Activated T-helper 2 cell treated with anti-CD3 and anti-CD28 coated beads, Interferon-gamma antibody, Interleukin-2, Interleukin-4, amounts not matched to agents 10 μg/mL and 5 μg/mL and 100 μg/mL, durations not matched to agents 14 hours and 24 hours and 36 hours (primary cell): ENCODE results near the gene NR4A3. TPM values are rescaled to one million over a fixed set of nuclear protein-coding genes. Genes with fewer than 3 reads are reported as not detected.
"Not testable (repeated sequence)": the region's sequence is repeated elsewhere in the genome, so short reads cannot be mapped to it uniquely, and the experiment has no call there.

Source experiments
- DNase-seq: peaks from one replicate; pipeline ENCODE4 v3.0.0; 2021; ENCODE audit warnings: low spot score
- H3K27ac Mint-ChIP-seq: one replicate; pipeline ENCODE4 v1.8.0; 2021; ENCODE audit warnings: mixed read lengths
- H3K27me3 Mint-ChIP-seq: one replicate; pipeline ENCODE4 v1.8.0; 2021; ENCODE audit warnings: low read depth, mixed read lengths
- H3K36me3 Mint-ChIP-seq: one replicate; pipeline ENCODE4 v1.8.0; 2021; ENCODE audit warnings: low read depth, mixed read lengths
- H3K4me1 Mint-ChIP-seq: one replicate; pipeline ENCODE4 v1.8.0; 2021; ENCODE audit warnings: low read depth, mixed read lengths
- H3K4me3 Mint-ChIP-seq: one replicate; pipeline ENCODE4 v1.8.0; 2021; ENCODE audit warnings: low read depth, mild to moderate bottlenecking, moderate library complexity, mixed read lengths
- H3K9me3 Mint-ChIP-seq: one replicate; pipeline ENCODE4 v1.8.0; 2021; ENCODE audit warnings: mixed read lengths
- intact Hi-C: fragments of 100-400 bp; cut with micrococcal nuclease; formaldehyde crosslinking; loops from one replicate; pipeline ENCODE4 v1.15.1; 2023
- total RNA-seq: library from RNA; stranded (reverse); gene quantifications from 2 replicates; pipeline ENCODE4 v1.2.3, GENCODE V29; 2022

The NR4A3 gene
- total RNA-seq: 161 and 169 TPM in 2 replicates

GRCh38 chr9:99821396-99822108 lies at the start of gene NR4A3:
Gene NR4A3 (plus strand): TSS chr9:99821885. CDS start chr9:99828043, 6,158 bp downstream.
- peaks cover 39% of the 10 kb centered on the region for H3K4me1 Mint-ChIP-seq
- intact Hi-C loops: loop anchor here (2.0 to 10.0 kb wide), 13 partner anchors 51 to 764 kb away; partner anchors contain the start of genes ERP44, INVS, SEC61B and STX17
- no peaks in the 10 kb centered on the region for H3K9me3 Mint-ChIP-seq
- peak; percentile 87 for DNase-seq
- peaks cover 46% of the 10 kb centered on the region for H3K36me3 Mint-ChIP-seq
- peak within 1 kb of the TSS; percentile 100 for H3K4me3 Mint-ChIP-seq
- peak within 1 kb of the TSS; percentile 98 for H3K27ac Mint-ChIP-seq
- peaks cover 3% of the 10 kb centered on the region for H3K27me3 Mint-ChIP-seq

- no peaks in the 10 kb centered on the region for H3K36me3 Mint-ChIP-seq
- H3K9me3 Mint-ChIP-seq: no peaks in the 10 kb centered on the region
- peaks cover 30% of the 10 kb centered on the region for H3K27me3 Mint-ChIP-seq
- H3K4me1 Mint-ChIP-seq: peaks cover 6% of the 10 kb centered on the region
- DNase-seq: no peak
- no peak overlapping the region for H3K4me3 Mint-ChIP-seq
- intact Hi-C loops: no loop called here
- no peak overlapping the region for H3K27ac Mint-ChIP-seq
These were observed 48.1 kb upstream of the NR4A3 start for GRCh38 chr9:99773468-99774138.

- peaks cover 13% of the 10 kb centered on the region for H3K27me3 Mint-ChIP-seq
These were observed 43.4 kb upstream of the NR4A3 start for GRCh38 chr9:99778308-99778707.

GRCh38 chr9:99778836-99779235 lies 42.8 kb upstream of the NR4A3 start:
- no peaks in the 10 kb centered on the region for H3K36me3 Mint-ChIP-seq
- intact Hi-C loops: loop anchor here (2.0 to 5.0 kb wide), 2 partner anchors 32 to 57 kb away; no protein-coding TSS in a partner anchor
- H3K4me3 Mint-ChIP-seq: no peak overlapping the region
- H3K27me3 Mint-ChIP-seq: peaks cover 12% of the 10 kb centered on the region
- peaks cover 18% of the 10 kb centered on the region for H3K4me1 Mint-ChIP-seq
- DNase-seq: no peak
- H3K27ac Mint-ChIP-seq: peak overlapping the region; percentile 11
- no peaks in the 10 kb centered on the region for H3K9me3 Mint-ChIP-seq

More at GRCh38 chr9:99778308-99778707, 43.4 kb upstream of the NR4A3 start:
- H3K4me3 Mint-ChIP-seq: no peak overlapping the region
- no peaks in the 10 kb centered on the region for H3K9me3 Mint-ChIP-seq
- intact Hi-C loops: loop anchor here (2.0 to 5.0 kb wide), 2 partner anchors 32 to 56 kb away; no protein-coding TSS in a partner anchor
- no peaks in the 10 kb centered on the region for H3K36me3 Mint-ChIP-seq
- no peak for DNase-seq
- H3K4me1 Mint-ChIP-seq: peaks cover 16% of the 10 kb centered on the region
- no peak overlapping the region for H3K27ac Mint-ChIP-seq

GRCh38 chr9:99779277-99779676 lies 42.4 kb upstream of the NR4A3 start:
- no peak for DNase-seq
- H3K27ac Mint-ChIP-seq: no peak overlapping the region
- intact Hi-C loops: loop anchor here (2.0 to 5.0 kb wide), 2 partner anchors 32 to 57 kb away; no protein-coding TSS in a partner anchor

GRCh38 chr9:99782349-99782748 lies 39.3 kb upstream of the NR4A3 start:
- H3K4me3 Mint-ChIP-seq, H3K36me3 Mint-ChIP-seq, H3K9me3 Mint-ChIP-seq, intact Hi-C loops, H3K27ac Mint-ChIP-seq, DNase-seq: not testable (repeated sequence)
- H3K27me3 Mint-ChIP-seq: peaks cover 16% of the 10 kb centered on the region
- H3K4me1 Mint-ChIP-seq: peaks cover 18% of the 10 kb centered on the region

More at GRCh38 chr9:99779277-99779676, 42.4 kb upstream of the NR4A3 start:
- Mint-ChIP-seq H3K27me3 (peaks cover 9% of the 10 kb centered on the region), H3K4me3 (no peak overlapping the region), H3K36me3 (no peaks in the 10 kb centered on the region), H3K4me1 (peaks cover 18% of the 10 kb centered on the region), H3K9me3 (no peaks in the 10 kb centered on the region)

- intact Hi-C loops: no loop called here
- Mint-ChIP-seq H3K27me3 (peaks cover 19% of the 10 kb centered on the region), H3K9me3 (no peaks in the 10 kb centered on the region), H3K4me3 (no peak overlapping the region), H3K36me3 (no peaks in the 10 kb centered on the region), H3K27ac (no peak overlapping the region), H3K4me1 (peaks cover 17% of the 10 kb centered on the region)
- no peak for DNase-seq
These were observed 38.5 kb upstream of the NR4A3 start for GRCh38 chr9:99782962-99783718.

- intact Hi-C loops: no loop called here
- DNase-seq: no peak
- Mint-ChIP-seq H3K9me3 (no peaks in the 10 kb centered on the region), H3K27me3 (peaks cover 21% of the 10 kb centered on the region), H3K4me3 (no peak overlapping the region), H3K4me1 (peaks cover 11% of the 10 kb centered on the region), H3K36me3 (no peaks in the 10 kb centered on the region), H3K27ac (no peak overlapping the region)
These were observed 37.9 kb upstream of the NR4A3 start for GRCh38 chr9:99783799-99784198.

- no peak overlapping the region for H3K4me3 Mint-ChIP-seq
- no peak overlapping the region for H3K27ac Mint-ChIP-seq
- no peaks in the 10 kb centered on the region for H3K9me3 Mint-ChIP-seq
- H3K27me3 Mint-ChIP-seq: peaks cover 29% of the 10 kb centered on the region
- no peaks in the 10 kb centered on the region for H3K36me3 Mint-ChIP-seq
- H3K4me1 Mint-ChIP-seq: peaks cover 11% of the 10 kb centered on the region
- no peak for DNase-seq
- intact Hi-C loops: no loop called here
These were observed 36.6 kb upstream of the NR4A3 start for GRCh38 chr9:99785010-99785590.

GRCh38 chr9:99787556-99787955 lies 34.1 kb upstream of the NR4A3 start:
- Mint-ChIP-seq H3K27me3 (peaks cover 41% of the 10 kb centered on the region), H3K4me1 (peaks cover 11% of the 10 kb centered on the region), H3K4me3 (no peak overlapping the region), H3K27ac (no peak overlapping the region), H3K36me3 (no peaks in the 10 kb centered on the region), H3K9me3 (no peaks in the 10 kb centered on the region)
- DNase-seq: no peak
- intact Hi-C loops: no loop called here

GRCh38 chr9:99793528-99793927 lies 28.2 kb upstream of the NR4A3 start:
- Mint-ChIP-seq H3K4me1 (peaks cover 14% of the 10 kb centered on the region), H3K9me3 (no peaks in the 10 kb centered on the region), H3K4me3 (no peak overlapping the region), H3K36me3 (no peaks in the 10 kb centered on the region), H3K27ac (no peak overlapping the region), H3K27me3 (peaks cover 43% of the 10 kb centered on the region)
- intact Hi-C loops: no loop called here
- no peak for DNase-seq

- no peaks in the 10 kb centered on the region for H3K36me3 Mint-ChIP-seq
- intact Hi-C loops: no loop called here
- peaks cover 10% of the 10 kb centered on the region for H3K4me1 Mint-ChIP-seq
- no peaks in the 10 kb centered on the region for H3K9me3 Mint-ChIP-seq
- H3K27me3 Mint-ChIP-seq: peaks cover 32% of the 10 kb centered on the region
- H3K4me3 Mint-ChIP-seq: no peak overlapping the region
- no peak for DNase-seq
- no peak overlapping the region for H3K27ac Mint-ChIP-seq
These were observed 25.5 kb upstream of the NR4A3 start for GRCh38 chr9:99796231-99796630.
